CD4-positive, alpha-beta T cell (primary cell): ENCODE results near the gene JRKL. TPM values are rescaled to one million over a fixed set of nuclear protein-coding genes. Genes with fewer than 3 reads are reported as not detected.
A peak's percentile ranks its signal among the peaks of the same experiment; 100 is the strongest.

ENCODE experiments used
- ATAC-seq: fragments of 200-7000 bp; cut with Tn5 transposase; one replicate; pipeline ENCODE4 v1.10.0; 2022; ENCODE audit warnings: mild to moderate bottlenecking; ENCODE audit not compliant: poor library complexity
- CTCF ChIA-PET: fragments of 350-600 bp; sonication (Branson Sonifier 250); formaldehyde crosslinking; loops from one replicate; lab custom pipeline; 2021; ENCODE audit warnings: antibody characterized with exemption, inconsistent platforms; lab: Charles Lee
- POLR2A ChIA-PET: fragments of 350-600 bp; sonication (Branson Sonifier 250); formaldehyde crosslinking; loops from one replicate; lab custom pipeline; 2021; ENCODE audit warnings: antibody characterized with exemption, inconsistent platforms; lab: Charles Lee
- DNase-seq, 14 experiments: peaks; one replicate each; pipeline ENCODE4 v3.0.0-alpha.2; 2013 to 2020; ENCODE audit warnings: mixed read lengths in 2 of 14
- H3K27ac ChIP-seq, 2 donors: one replicate each; pipeline versions ENCODE4 v1.5.1 to v1.7.0; 2013; ENCODE audit warnings: low read length in 2 of 2, low read depth in 1 of 2, mild to moderate bottlenecking in 1 of 2
- H3K27me3 ChIP-seq, 2 experiments: 1 replicate in 1 of 2; 2 replicates in 1 of 2; pipeline versions ENCODE4 v1.6.1 to v1.7.0; 2013; ENCODE audit warnings: low read length in 2 of 2, control low read depth in 1 of 2, mild to moderate bottlenecking in 1 of 2, moderate library complexity in 1 of 2; ENCODE audit not compliant: insufficient read depth in 2 of 2, control insufficient read depth in 1 of 2
- H3K36me3 ChIP-seq: one replicate; pipeline ENCODE4 v1.6.1; 2013; ENCODE audit warnings: low read length, control low read depth; ENCODE audit not compliant: insufficient read depth
- H3K4me1 ChIP-seq: one replicate; pipeline ENCODE4 v1.6.1; 2013; ENCODE audit warnings: low read length, control low read depth; ENCODE audit not compliant: insufficient read depth
- H3K4me3 ChIP-seq: one replicate; pipeline ENCODE4 v1.5.1; 2013; ENCODE audit warnings: mild to moderate bottlenecking, low read length, moderate library complexity
- H3K9me3 ChIP-seq, 2 experiments: 1 replicate in 1 of 2; 2 replicates in 1 of 2; pipeline versions ENCODE4 v1.6.1 to v1.7.0; 2013; ENCODE audit warnings: low read length in 2 of 2, mild to moderate bottlenecking in 2 of 2, control low read depth in 1 of 2, moderate library complexity in 1 of 2; ENCODE audit not compliant: control insufficient read depth in 1 of 2, insufficient read depth in 1 of 2
- H3K27ac Mint-ChIP-seq: one replicate; pipeline ENCODE4 v1.8.0; 2020; ENCODE audit warnings: mixed read lengths
- H3K27me3 Mint-ChIP-seq: one replicate; pipeline ENCODE4 v1.8.0; 2021; ENCODE audit warnings: mixed read lengths
- H3K36me3 Mint-ChIP-seq: one replicate; pipeline ENCODE4 v1.8.0; 2021; ENCODE audit warnings: low read depth, mixed read lengths
- H3K4me1 Mint-ChIP-seq: one replicate; pipeline ENCODE4 v1.8.0; 2021; ENCODE audit warnings: low read depth, mixed read lengths
- H3K4me3 Mint-ChIP-seq: one replicate; pipeline ENCODE4 v1.8.0; 2020; ENCODE audit warnings: mild to moderate bottlenecking, mixed read lengths
- H3K9me3 Mint-ChIP-seq: one replicate; pipeline ENCODE4 v1.8.0; 2020; ENCODE audit warnings: mixed read lengths
- CTCF ChIP-seq: fragments of 200-600 bp; IDR thresholded peaks from one replicate; pipeline ENCODE4 v1.8.0; 2022; ENCODE audit warnings: antibody characterized with exemption, mild to moderate bottlenecking
- intact Hi-C, 2 experiments: fragments of 100-400 bp; cut with DNase I in 1 of 2; cut with micrococcal nuclease in 1 of 2; formaldehyde crosslinking; loops; one replicate each; pipeline versions ENCODE4 v1.15.1 to v1.9.0; 2023 to 2025; cut with DNase I, micrococcal nuclease
- polyA plus RNA-seq, 2 donors: library from polyadenylated mRNA; unstranded; fragments of 120-200 nt; gene quantifications; one replicate each; pipeline ENCODE4 v1.2.1, GENCODE V29; 2013
- total RNA-seq, 174 experiments: library from RNA in 2 of 174; stranded (reverse) in 2 of 174; gene quantifications; one replicate each; pipeline ENCODE4 v1.2.3 and lab custom pipeline; 2021 to 2026

The JRKL gene
- total RNA-seq (1 to 10 TPM; 3.0 to 3.5 TPM), total RNA-seq (lab: John Stamatoyannopoulos, UW) (11.2 to 54.6 (median 27.7) reads per million in 172 experiments)
- 15.6 TPM for polyA plus RNA-seq (2013, experiment 1 of 2)
- 13.5 TPM for polyA plus RNA-seq (2013, experiment 2 of 2)

GRCh38 chr11:96389720-96390487, at the start of gene JRKL, which contains the start of gene CCDC82:
TSS of gene JRKL (plus strand) at chr11:96390013. CDS start at chr11:96390650, 637 bp downstream.
TSS of gene CCDC82 (minus strand) at chr11:96389912. CDS start at chr11:96384747, 5,165 bp downstream.
- Histone ChIP-seq H3K27ac (peak within 1 kb of the TSS; percentile 84), H3K9me3 (no peaks in the 10 kb centered on the region), H3K4me3 (peak within 1 kb of the TSS; percentile 86), H3K36me3 (no peaks in the 10 kb centered on the region), H3K27me3 (no peaks in the 10 kb centered on the region), H3K4me1 (peaks cover 18% of the 10 kb centered on the region)
- POLR2A ChIA-PET = interaction anchor here (0.6 to 2.9 kb wide), 29 partner anchors 10 to 1417 kb away, joined by 3 to 45 read pairs (median 4); partner anchors contain the start of genes CEP57, CWC15, ENDOD1 and FAM76B
- peaks cover 19% of the 10 kb centered on the region for H3K36me3 Mint-ChIP-seq
- H3K4me3 Mint-ChIP-seq = peak within 1 kb of the TSS; percentile 91
- H3K9me3 Mint-ChIP-seq = no peaks in the 10 kb centered on the region
- H3K27me3 Mint-ChIP-seq = no peaks in the 10 kb centered on the region
- H3K27ac Mint-ChIP-seq = peak within 1 kb of the TSS; percentile 88
- TF ChIP-seq CTCF = no peak
- ATAC-seq (peak; percentile 96), DNase-seq (peak; percentile 96 to 99 (median 98))
- H3K4me1 Mint-ChIP-seq = peaks cover 51% of the 10 kb centered on the region
- CTCF ChIA-PET = interaction anchor here (1.2 to 3.5 kb wide), 3 partner anchors 48 to 1323 kb away, joined by 3 to 28 read pairs (median 3); partner anchors contain the start of genes MAML2 and SRSF8
- intact Hi-C loops = loop anchor here (1.0 to 10.0 kb wide), 10 partner anchors 48 to 1413 kb away; partner anchors contain the start of genes MAML2 (in 2 of the 2), CEP57 (in 1 of the 2), ENDOD1 (in 1 of the 2) and SESN3 (in 1 of the 2)

- Mint-ChIP-seq H3K9me3 (no peaks in the 10 kb centered on the region), H3K36me3 (peaks cover 61% of the 10 kb centered on the region), H3K4me1 (peaks cover 58% of the 10 kb centered on the region), H3K27me3 (no peaks in the 10 kb centered on the region), H3K4me3 (peak overlapping the region; percentile 97), H3K27ac (peak overlapping the region; percentile 87)
- Histone ChIP-seq H3K36me3 (peaks cover 5% of the 10 kb centered on the region), H3K4me3 (peak overlapping the region; percentile 92), H3K27me3 (no peaks in the 10 kb centered on the region), H3K9me3 (no peaks in the 10 kb centered on the region), H3K27ac (peak overlapping the region; percentile 62 to 86), H3K4me1 (peaks cover 51% of the 10 kb centered on the region)
- TF ChIP-seq CTCF = no peak
- DNase-seq (no peak), ATAC-seq (no peak)
- POLR2A ChIA-PET = interaction anchor here (0.6 to 7.6 kb wide), 17 partner anchors 8 to 551 kb away, joined by 3 to 51 read pairs (median 4); partner anchors contain the start of genes CCDC82, CEP57, FAM76B and JRKL
- CTCF ChIA-PET = interaction anchor here (0.8 to 4.8 kb wide), 4 partner anchors 30 to 327 kb away, joined by 3 to 80 read pairs (median 16); partner anchors contain the start of genes CCDC82 and JRKL
- intact Hi-C loops = loop anchor here (2.0 to 5.0 kb wide), 10 partner anchors 33 to 503 kb away; partner anchors contain the start of genes CCDC82 (in 1 of the 2) and JRKL (in 1 of the 2)
Measured at GRCh38 chr11:96340555-96340885, 49.3 kb upstream of the JRKL start.
